Measurements from ENCODE around the gene CYTH1.

The CYTH1 gene

GRCh38 chr17:78715000-78715771, 66.9 kb downstream of the CYTH1 start:
- no peak for DNase-seq

DNA sequence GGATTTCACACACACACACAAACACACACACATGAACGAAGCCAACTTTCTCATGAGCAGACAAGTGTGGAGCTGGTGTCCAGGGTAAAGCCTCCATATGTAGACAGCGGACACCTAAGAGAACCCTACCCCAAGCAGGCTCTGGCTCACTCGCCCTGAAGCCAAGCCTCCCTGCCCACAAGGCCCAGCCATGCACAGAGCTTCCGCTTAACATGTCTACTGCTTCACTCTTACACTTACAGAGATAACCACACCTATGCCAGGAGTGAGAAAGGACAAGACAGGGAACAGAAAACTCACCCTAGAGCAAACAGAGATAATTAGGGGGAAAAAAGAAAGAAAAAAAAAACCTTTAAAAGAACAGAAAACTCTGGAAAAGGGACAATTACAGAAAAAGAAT, 67.5 kb downstream of the CYTH1 start:
- no peak for DNase-seq

DNA sequence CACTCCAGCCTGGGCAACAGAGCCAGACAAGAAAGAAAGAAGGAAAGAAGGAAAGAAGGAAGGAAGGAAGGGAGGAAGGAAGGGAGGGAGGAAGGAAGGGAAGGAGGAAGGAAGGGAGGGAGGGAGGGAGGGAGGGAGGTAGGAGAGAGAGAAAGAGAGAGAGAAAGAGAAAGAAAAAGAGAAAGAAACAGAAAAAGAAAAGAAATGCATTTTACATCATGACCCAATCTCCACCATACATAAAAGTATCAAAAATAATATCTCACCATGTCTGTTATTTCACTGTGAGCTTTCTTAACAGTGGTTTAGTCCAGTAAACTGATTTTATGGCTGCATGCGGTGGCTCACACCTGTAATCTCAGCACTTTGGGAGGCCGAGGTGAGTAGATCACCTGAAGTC, 70.0 kb downstream of the CYTH1 start:
- DNase-seq, result no peak

DNA sequence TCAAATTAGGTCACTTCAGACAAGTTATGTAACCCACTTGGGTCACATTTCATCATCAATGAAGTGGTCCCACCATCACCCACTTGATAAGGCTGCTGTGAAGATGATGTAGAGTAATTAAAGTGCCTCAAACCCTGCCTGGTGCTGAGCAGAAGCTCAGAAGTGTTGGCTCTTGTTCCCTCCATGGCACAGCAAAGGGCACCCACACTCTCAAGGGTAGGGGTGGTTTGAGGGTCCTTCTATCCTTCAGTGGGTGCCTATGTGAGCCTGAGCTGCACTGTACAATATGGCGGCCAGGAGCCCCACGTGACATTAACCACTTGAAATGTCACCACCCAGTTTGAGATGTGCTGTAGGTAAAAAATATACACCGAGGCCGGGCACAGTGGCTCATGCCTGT, 71.5 kb downstream of the CYTH1 start:
- no peak for DNase-seq

- DNase-seq, result no peak
Measured at GRCh38 chr17:78709751-78710181, 72.3 kb downstream of the CYTH1 start.

DNA sequence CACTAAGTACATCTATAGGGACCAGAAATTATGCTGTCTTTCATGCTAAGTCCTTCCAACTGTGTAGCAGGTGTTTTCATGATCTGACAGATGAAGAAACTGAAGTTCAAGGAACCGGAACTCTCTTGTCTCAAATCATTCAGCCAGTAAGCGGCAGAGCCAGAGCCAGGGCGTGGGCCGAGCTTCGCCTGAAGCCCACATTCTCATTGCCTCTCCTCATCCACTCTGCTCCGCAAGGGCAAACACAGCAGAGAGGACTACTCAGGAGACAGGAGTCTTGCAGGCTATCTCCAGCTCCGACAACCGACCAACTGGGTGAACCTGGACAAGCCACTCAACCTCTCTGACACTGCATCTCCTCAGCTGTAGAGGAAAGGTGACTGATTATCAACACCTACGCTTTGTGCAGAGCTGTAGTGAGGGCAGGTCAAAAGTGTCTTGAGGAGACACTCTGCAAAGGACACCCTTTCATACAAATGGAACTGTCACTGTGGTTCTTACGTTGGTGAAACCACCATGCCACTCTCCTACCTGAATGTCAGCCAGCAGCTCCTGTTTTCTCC, 72.9 kb downstream of the CYTH1 start:
- DNase-seq, result no peak

GRCh38 chr17:78708510-78708973, 73.5 kb downstream of the CYTH1 start:
- DNase-seq, result peak; percentile 79

- no peak for DNase-seq
Measured at GRCh38 chr17:78707923-78708322, 74.2 kb downstream of the CYTH1 start.

- no peak for DNase-seq
Measured at GRCh38 chr17:78707016-78707415, 75.1 kb downstream of the CYTH1 start.

- peak; percentile 61 for DNase-seq
Measured at GRCh38 chr17:78706271-78706915, 75.7 kb downstream of the CYTH1 start.

DNA sequence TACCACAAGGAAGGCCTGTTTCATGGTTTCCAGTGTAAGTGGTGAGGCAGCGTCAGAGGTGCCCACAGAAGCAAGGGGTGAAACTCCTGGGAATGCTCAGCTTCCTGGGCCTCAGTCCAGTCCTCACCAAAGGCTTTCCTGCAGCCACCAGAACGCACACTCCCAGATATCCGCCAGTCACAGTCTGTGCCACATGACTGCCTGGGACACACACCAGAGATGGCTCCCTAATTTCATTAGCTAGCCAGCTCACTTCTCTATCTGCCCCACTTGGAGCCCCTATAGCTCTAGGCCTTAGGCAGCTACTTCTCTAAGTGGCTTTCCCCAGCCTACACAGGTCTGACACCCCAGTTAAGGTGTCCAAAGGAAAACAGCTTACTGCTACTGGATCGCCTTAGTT, 77.0 kb downstream of the CYTH1 start:
- no peak for DNase-seq

- no peak for DNase-seq
Measured at GRCh38 chr17:78704594-78704993, 77.5 kb downstream of the CYTH1 start.

GRCh38 chr17:78697554-78698343, 84.3 kb downstream of the CYTH1 start:
- peak; percentile 65 for DNase-seq

DNA sequence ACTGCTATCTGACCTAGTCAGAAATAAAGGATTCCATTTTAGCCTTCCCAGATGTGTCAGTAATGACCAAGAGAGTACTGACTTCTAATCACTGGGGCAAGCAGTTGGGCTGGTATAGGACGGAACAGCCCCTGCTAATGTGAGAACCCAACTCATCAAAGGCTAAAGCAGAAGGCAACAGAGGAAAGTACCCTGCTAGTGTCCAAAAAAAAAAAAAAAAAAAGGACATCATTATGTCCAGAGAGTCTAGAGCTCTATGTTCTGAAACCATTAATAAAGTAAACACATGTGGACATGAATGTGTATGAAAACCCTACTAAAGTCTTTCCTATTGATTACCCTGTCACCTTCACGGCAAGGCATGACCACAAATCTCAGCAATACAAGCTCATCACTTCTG, 85.0 kb downstream of the CYTH1 start:
- no peak for DNase-seq

DNA sequence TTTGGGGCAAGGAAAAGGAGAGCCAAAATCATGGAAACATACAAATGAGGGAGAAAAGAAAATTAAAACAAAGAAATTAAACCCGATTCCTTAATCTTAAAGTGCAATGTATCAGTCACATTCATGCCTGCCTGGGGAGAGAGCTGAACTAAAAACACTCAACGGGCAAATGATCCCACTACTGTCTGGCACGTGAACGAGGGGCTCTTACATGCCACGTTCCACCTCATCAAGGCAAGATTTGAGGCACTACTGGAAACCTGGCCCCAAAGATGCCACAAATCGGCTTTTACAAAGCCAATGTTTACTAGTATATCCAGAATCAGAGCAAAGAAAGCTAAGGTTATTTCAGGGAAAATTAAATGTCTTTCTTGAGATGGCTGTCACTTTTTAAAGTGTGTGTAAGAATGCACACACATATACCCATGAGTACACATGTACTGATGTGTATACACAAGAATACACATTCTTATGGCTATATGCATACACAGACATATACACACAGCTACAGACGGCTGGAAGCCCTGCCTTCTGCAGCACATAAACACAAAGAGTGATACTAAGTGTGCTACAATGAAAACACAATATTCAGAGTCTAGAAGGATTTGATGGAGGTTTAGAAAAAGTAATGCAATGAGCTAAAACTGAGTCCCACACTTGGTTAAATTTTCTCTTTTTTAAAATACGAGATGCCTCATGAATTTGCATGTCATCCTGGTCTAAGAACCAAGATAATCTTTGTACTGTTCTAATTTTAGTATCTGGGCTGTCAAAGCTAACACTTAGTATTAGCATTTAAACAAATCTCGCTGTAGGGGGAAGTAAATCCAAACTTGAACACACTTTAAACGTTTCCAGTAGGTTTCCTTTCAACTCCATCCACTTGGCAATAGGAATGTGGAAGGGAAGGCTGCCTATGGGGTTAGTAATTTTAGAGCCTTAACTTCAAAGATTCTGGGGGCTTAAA, 85.8 kb downstream of the CYTH1 start:
- DNase-seq, result no peak

DNA sequence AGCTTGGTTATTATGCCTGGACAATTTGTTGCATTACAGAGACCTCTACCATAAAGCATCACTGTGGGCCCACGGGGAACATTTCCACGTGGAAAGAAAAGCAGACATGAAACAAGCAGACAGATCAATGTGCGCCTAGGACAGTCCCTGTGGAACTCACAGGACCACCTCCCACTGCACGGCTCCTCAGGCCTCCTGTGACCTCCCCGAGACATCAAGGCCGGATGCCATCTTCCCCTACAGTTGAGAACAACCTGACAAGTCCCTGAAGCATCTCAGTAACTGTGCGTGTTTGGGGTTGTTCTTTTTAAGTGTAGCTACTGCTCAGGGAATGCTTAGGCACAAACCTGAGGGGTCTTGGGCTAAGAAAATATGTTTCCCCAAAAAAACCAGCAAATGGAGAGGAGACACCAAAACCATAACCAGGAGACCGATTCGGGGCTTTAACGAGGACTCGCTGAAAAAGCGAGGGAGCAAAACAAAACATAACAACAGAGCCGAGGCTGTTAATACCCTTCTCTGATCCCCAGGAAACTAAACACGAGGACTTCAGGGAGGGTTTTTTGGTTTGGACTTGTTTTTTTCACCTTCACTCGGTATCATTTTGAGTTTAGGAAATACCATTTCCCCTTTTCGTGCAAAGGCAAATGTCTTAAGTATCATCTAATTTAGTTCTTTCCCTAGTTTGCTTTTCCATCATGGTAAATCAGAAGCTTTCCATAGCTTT, 87.1 kb downstream of the CYTH1 start:
- DNase-seq, result no peak

- no peak for DNase-seq
Measured at GRCh38 chr17:78693346-78694083, 88.6 kb downstream of the CYTH1 start.

- no peak for DNase-seq
Measured at GRCh38 chr17:78692460-78693010, 89.5 kb downstream of the CYTH1 start.

GRCh38 chr17:78689029-78689428, 93.0 kb downstream of the CYTH1 start:
- no peak for DNase-seq

DNA sequence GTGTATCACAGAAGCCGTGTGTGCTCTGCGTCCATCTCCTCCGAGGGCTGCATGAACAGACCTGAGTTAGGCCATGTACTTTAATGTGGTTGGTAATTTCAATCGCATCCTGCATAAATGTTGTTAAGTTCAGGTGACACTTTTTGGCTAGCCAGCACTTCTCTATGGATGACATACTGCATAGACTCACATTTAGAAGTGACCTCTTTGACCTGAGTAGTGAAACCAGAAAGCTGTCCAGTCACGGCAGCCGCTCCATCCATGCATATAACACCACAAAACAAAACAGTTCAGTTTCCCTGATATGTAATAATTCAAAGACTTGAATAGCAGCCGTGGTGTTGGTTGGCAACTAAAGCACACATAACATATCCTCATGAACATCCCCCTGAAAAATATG, 94.1 kb downstream of the CYTH1 start:
- no peak for DNase-seq
